H9 (cell line): ENCODE data around the gene IQSEC1. TPM values are rescaled to one million over a fixed set of nuclear protein-coding genes. Genes with fewer than 3 reads are reported as not detected.

Source experiments
- DNase-seq: peaks from one replicate; pipeline ENCODE4 v3.0.0-alpha.2; 2017
- H2AFZ ChIP-seq: one replicate; pipeline ENCODE4 v1.6.1; 2013; ENCODE audit warnings: mild to moderate bottlenecking, low read length, control low read depth, moderate library complexity
- H2AK5ac ChIP-seq: 2 replicates; pipeline ENCODE4 v1.6.1; 2013; ENCODE audit warnings: low read length, control low read depth, mixed read lengths; ENCODE audit not compliant: insufficient read length
- H2BK120ac ChIP-seq: one replicate; pipeline ENCODE4 v1.6.1; 2013; ENCODE audit warnings: low read depth, mild to moderate bottlenecking, low read length, control low read depth, inconsistent platforms; ENCODE audit not compliant: poor library complexity, severe bottlenecking
- H2BK12ac ChIP-seq: 2 replicates; pipeline ENCODE4 v1.6.1; 2013; ENCODE audit warnings: low read length, control low read depth, mixed read lengths, low read depth; ENCODE audit not compliant: insufficient read length
- H2BK15ac ChIP-seq: 2 replicates; pipeline ENCODE4 v1.6.1; 2013; ENCODE audit warnings: low read depth, low read length, control low read depth
- H2BK20ac ChIP-seq: one replicate; pipeline ENCODE4 v1.6.1; 2013; ENCODE audit warnings: low read depth, mild to moderate bottlenecking, low read length, control low read depth, inconsistent platforms; ENCODE audit not compliant: poor library complexity, severe bottlenecking
- H2BK5ac ChIP-seq: 2 replicates; pipeline ENCODE4 v1.6.1; 2013; ENCODE audit warnings: low read length, control low read depth, mixed read lengths; ENCODE audit not compliant: insufficient read length
- H3K14ac ChIP-seq: 2 replicates; pipeline ENCODE4 v1.6.1; 2013; ENCODE audit warnings: low read length, control low read depth; ENCODE audit not compliant: insufficient read depth
- H3K18ac ChIP-seq: 2 replicates; pipeline ENCODE4 v1.6.1; 2013; ENCODE audit warnings: low read depth, mild to moderate bottlenecking, mixed read lengths, low read length, control low read depth; ENCODE audit not compliant: insufficient read length
- H3K23ac ChIP-seq: 2 replicates; pipeline ENCODE4 v1.6.1; 2013; ENCODE audit warnings: low read length, control low read depth, mixed read lengths, low read depth; ENCODE audit not compliant: insufficient read length
- H3K23me2 ChIP-seq: 2 replicates; pipeline ENCODE4 v1.6.1; 2013; ENCODE audit warnings: low read depth, mild to moderate bottlenecking, mixed read lengths, low read length, control low read depth; ENCODE audit not compliant: insufficient read length, poor library complexity, severe bottlenecking
- H3K27ac ChIP-seq: 2 replicates; pipeline ENCODE4 v1.5.1; 2013; ENCODE audit warnings: low read length, control low read depth, mixed read lengths, low read depth; ENCODE audit not compliant: insufficient read length
- H3K27me3 ChIP-seq: 2 replicates; pipeline ENCODE4 v1.6.1; 2013; ENCODE audit warnings: low read length, control low read depth, inconsistent platforms; ENCODE audit not compliant: insufficient read depth
- H3K4ac ChIP-seq: 2 replicates; pipeline ENCODE4 v1.6.1; 2013; ENCODE audit warnings: low read depth, mild to moderate bottlenecking, control low read depth, inconsistent platforms, low read length, moderate library complexity
- H3K4me1 ChIP-seq: 2 replicates; pipeline ENCODE4 v1.6.1; 2013; ENCODE audit warnings: low read length, control low read depth, inconsistent platforms; ENCODE audit not compliant: insufficient read depth
- H3K4me2 ChIP-seq: 2 replicates; pipeline ENCODE4 v1.6.1; 2013; ENCODE audit warnings: low read length, control low read depth, mixed read lengths; ENCODE audit not compliant: insufficient read length, insufficient read depth
- H3K56ac ChIP-seq: 2 replicates; pipeline ENCODE4 v1.6.1; 2013; ENCODE audit warnings: low read depth, mild to moderate bottlenecking, mixed read lengths, low read length, control low read depth; ENCODE audit not compliant: insufficient read length
- H3K79me1 ChIP-seq: 2 replicates; pipeline ENCODE4 v1.6.1; 2013; ENCODE audit warnings: low read depth, mild to moderate bottlenecking, moderate library complexity, low read length, control low read depth, inconsistent platforms; ENCODE audit not compliant: insufficient read depth, poor library complexity, severe bottlenecking
- H3K79me2 ChIP-seq: 2 replicates; pipeline ENCODE4 v1.6.1; 2013; ENCODE audit warnings: low read length, control low read depth, inconsistent platforms; ENCODE audit not compliant: insufficient read depth
- H3K9ac ChIP-seq: 2 replicates; pipeline ENCODE4 v1.6.1; 2013; ENCODE audit warnings: low read length, control low read depth, mixed read lengths; ENCODE audit not compliant: insufficient read length; ENCODE audit errors: extremely low read depth
- H3K9me3 ChIP-seq: one replicate; pipeline ENCODE4 v1.6.1; 2013; ENCODE audit warnings: low read depth, low read length, inconsistent platforms; ENCODE audit not compliant: control insufficient read depth
- H3T11ph ChIP-seq: one replicate; pipeline ENCODE4 v1.6.1; 2013; ENCODE audit warnings: mild to moderate bottlenecking, low read length, control low read depth, inconsistent platforms
- H4K20me1 ChIP-seq: one replicate; pipeline ENCODE4 v1.6.1; 2013; ENCODE audit not compliant: control insufficient read depth, insufficient read length, insufficient read depth
- H4K5ac ChIP-seq: 2 replicates; pipeline ENCODE4 v1.6.1; 2013; ENCODE audit warnings: low read depth, mild to moderate bottlenecking, mixed read lengths, low read length, control low read depth; ENCODE audit not compliant: insufficient read length
- H4K8ac ChIP-seq: replicated peaks from 2 replicates; pipeline ENCODE4 v1.6.1; 2013; ENCODE audit warnings: low read length, control low read depth, mixed read lengths, low read depth; ENCODE audit not compliant: insufficient read length
- H4K91ac ChIP-seq: 2 replicates; pipeline ENCODE4 v1.6.1; 2013; ENCODE audit warnings: low read depth, mild to moderate bottlenecking, moderate library complexity, mixed read lengths, low read length, control low read depth; ENCODE audit not compliant: insufficient read length
- H3K27ac Mint-ChIP-seq, 3 experiments: 2 replicates in 2 of 3; 3 replicates in 1 of 3; pipeline ENCODE4 v1.8.0; 2020 to 2021; ENCODE audit warnings: mixed read lengths in 3 of 3, mild to moderate bottlenecking in 1 of 3, moderate library complexity in 1 of 3
- H3K27me3 Mint-ChIP-seq: 2 replicates; pipeline ENCODE4 v1.8.0; 2021; ENCODE audit warnings: low read depth, mild to moderate bottlenecking, moderate library complexity, mixed read lengths
- H3K36me3 Mint-ChIP-seq, 3 experiments: 2 replicates in 2 of 3; 3 replicates in 1 of 3; pipeline ENCODE4 v1.8.0; 2020 to 2021; ENCODE audit warnings: low read depth in 3 of 3, mixed read lengths in 3 of 3; ENCODE audit not compliant: insufficient read depth in 1 of 3
- H3K4me1 Mint-ChIP-seq, 2 experiments: 2 replicates each; pipeline ENCODE4 v1.8.0; 2020; ENCODE audit warnings: mixed read lengths in 2 of 2
- H3K4me3 Mint-ChIP-seq, 2 experiments: 2 replicates in 1 of 2; 3 replicates in 1 of 2; pipeline ENCODE4 v1.8.0; 2020 to 2021; ENCODE audit warnings: mild to moderate bottlenecking in 2 of 2, mixed read lengths in 2 of 2, moderate library complexity in 1 of 2
- H3K9me3 Mint-ChIP-seq, 2 experiments: 2 replicates in 1 of 2; 3 replicates in 1 of 2; pipeline ENCODE4 v1.8.0; 2020; ENCODE audit warnings: mild to moderate bottlenecking in 2 of 2, mixed read lengths in 2 of 2, moderate library complexity in 1 of 2
- CTCF ChIP-seq: fragments of 200-600 bp; sonication (generic); conservative IDR thresholded peaks from 3 replicates; pipeline ENCODE4 v1.8.0; 2021; ENCODE audit warnings: antibody characterized with exemption, mild to moderate bottlenecking
- WGBS: extraction: QIAGEN DNeasy Blood & Tissue Kit; methylation state at CpG from one replicate; pipeline ENCODE4 v1.1.7; 2013; ENCODE audit warnings: missing lambda C conversion rate, low lambda C conversion rate, mixed read lengths; ENCODE audit not compliant: insufficient read length; ENCODE audit errors: extremely low coverage; 5-methylcytosine and 5-hydroxymethylcytosine counted together
- total RNA-seq: library from RNA; stranded (reverse); gene quantifications from 2 replicates; pipeline ENCODE4 v1.2.1, GENCODE V29; 2021

IQSEC1 gene
- total RNA-seq, 1 experiment from 2014 or later = 19.1 TPM

DNA sequence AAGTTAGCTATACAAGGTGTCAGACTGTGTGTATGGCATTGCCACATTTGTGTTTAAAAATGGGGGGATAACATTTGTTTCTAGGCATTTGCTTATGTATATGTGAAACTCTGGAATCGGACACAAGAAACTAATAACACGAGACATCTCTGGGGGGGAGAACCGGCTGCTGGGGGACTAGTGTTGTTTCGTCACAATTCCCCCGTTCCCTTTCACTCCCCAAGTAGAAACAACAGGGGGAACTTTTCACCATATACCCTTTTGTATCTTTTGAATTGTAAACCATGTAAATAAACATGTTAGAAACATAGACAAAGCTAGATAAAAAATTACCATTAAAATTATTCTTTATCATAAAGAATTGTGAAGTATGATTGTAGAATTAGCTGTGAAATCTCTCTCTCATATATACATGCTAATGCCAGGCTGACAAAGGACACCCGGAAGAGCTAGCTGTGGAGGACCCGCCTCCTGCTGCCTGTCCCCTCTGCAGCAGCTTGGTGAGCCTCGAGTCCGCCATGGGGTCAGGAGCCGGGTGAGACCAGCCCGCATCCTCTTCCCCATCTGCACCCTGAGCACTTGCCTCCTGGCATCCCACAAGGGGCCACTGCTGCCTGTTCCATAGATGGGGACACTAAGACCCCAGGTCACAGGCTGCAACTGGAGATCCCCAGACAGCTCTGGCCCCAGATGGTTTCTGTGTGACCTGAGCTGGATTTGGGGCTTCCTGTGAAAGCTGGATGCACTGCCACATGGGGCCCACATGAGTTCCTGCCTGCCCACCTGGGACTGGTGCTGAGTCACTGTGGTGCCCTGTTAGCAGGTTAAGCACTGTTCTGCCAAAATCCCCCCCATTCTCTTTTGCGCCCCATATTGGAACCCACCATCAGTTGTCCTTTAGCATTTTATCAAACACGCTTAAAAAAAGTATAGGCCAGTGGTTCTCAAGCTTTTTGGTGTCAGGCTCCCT lies 91.6 kb downstream of the IQSEC1 start:
- Mint-ChIP-seq H3K4me3 (no peak overlapping the region), H3K27me3 (no peaks in the 10 kb centered on the region), H3K9me3 (no peaks in the 10 kb centered on the region), H3K27ac (no peak overlapping the region), H3K36me3 (no peaks in the 10 kb centered on the region), H3K4me1 (peaks cover 35 to 61% of the 10 kb centered on the region in 2 experiments)
- Histone ChIP-seq H3K79me1 (no peaks in the 10 kb centered on the region), H2BK15ac (no peak overlapping the region), H3T11ph (no peak overlapping the region), H4K5ac (no peak overlapping the region), H3K4ac (no peak overlapping the region), H2AFZ (no peak overlapping the region), H3K18ac (no peak overlapping the region), H3K56ac (no peak overlapping the region), H3K23me2 (no peaks in the 10 kb centered on the region), H3K27me3 (no peaks in the 10 kb centered on the region), H2BK120ac (no peak overlapping the region), H3K4me1 (no peaks in the 10 kb centered on the region), H3K14ac (no peak overlapping the region), H4K20me1 (no peaks in the 10 kb centered on the region), H3K23ac (no peak overlapping the region), H3K9ac (no peak overlapping the region), H3K9me3 (no peaks in the 10 kb centered on the region), H2BK5ac (no peak overlapping the region), H4K91ac (no peak overlapping the region), H2AK5ac (no peak overlapping the region), H2BK20ac (no peak overlapping the region), H2BK12ac (no peak overlapping the region), H3K79me2 (no peaks in the 10 kb centered on the region), H3K4me2 (no peak overlapping the region), H3K27ac (no peak overlapping the region), H4K8ac (no peak overlapping the region)
- no peak for DNase-seq
- TF ChIP-seq CTCF = no peak
- WGBS = no CpG with 5 or more reads among the region's 13 CpGs
